CD14-positive monocyte (primary cell): ENCODE data around the gene GRAMD2B. TPM values are rescaled to one million over a fixed set of nuclear protein-coding genes. Genes with fewer than 3 reads are reported as not detected.

ENCODE experiments used
- DNase-seq, 3 donors: peaks; one replicate each; pipeline ENCODE4 v3.0.0-alpha.2; 2011 to 2022
- H2AFZ ChIP-seq: 2 replicates; pipeline ENCODE4 v1.6.0; 2012; ENCODE audit warnings: mild to moderate bottlenecking, low read depth, low read length, inconsistent platforms; ENCODE audit not compliant: insufficient read depth, poor library complexity, severe bottlenecking
- H3K27ac ChIP-seq, 2 donors: 1 replicate in 1 of 2; 2 replicates in 1 of 2; pipeline ENCODE4 v1.5.1; 2012 to 2013; ENCODE audit warnings: low read length in 2 of 2, control low read depth in 1 of 2, inconsistent platforms in 1 of 2, low read depth in 1 of 2, mild to moderate bottlenecking in 1 of 2
- H3K27me3 ChIP-seq, 2 donors: one replicate each; pipeline versions ENCODE4 v1.6.0 to v1.6.1; 2011 to 2013; ENCODE audit warnings: low read length in 2 of 2; ENCODE audit not compliant: control insufficient read depth in 2 of 2, insufficient read depth in 2 of 2
- H3K36me3 ChIP-seq, 2 donors: replicated peaks in 1 of 2; 1 replicate in 1 of 2; 2 replicates in 1 of 2; pipeline versions ENCODE4 v1.5.1 to v1.6.1; 2012 to 2013; ENCODE audit warnings: low read length in 2 of 2, control low read depth in 1 of 2, inconsistent platforms in 1 of 2, mild to moderate bottlenecking in 1 of 2; ENCODE audit not compliant: insufficient read depth in 2 of 2, control insufficient read depth in 1 of 2
- H3K4me1 ChIP-seq, 2 donors: 1 replicate in 1 of 2; 2 replicates in 1 of 2; pipeline versions ENCODE4 v1.5.1 to v1.6.1; 2012 to 2013; ENCODE audit warnings: low read length in 2 of 2, control low read depth in 1 of 2, inconsistent platforms in 1 of 2, mild to moderate bottlenecking in 1 of 2, moderate library complexity in 1 of 2; ENCODE audit not compliant: insufficient read depth in 2 of 2, control insufficient read depth in 1 of 2
- H3K4me2 ChIP-seq: replicated peaks from 2 replicates; pipeline ENCODE3; 2012; ENCODE audit warnings: low read length, moderate library complexity, mild to moderate bottlenecking; ENCODE audit not compliant: poor library complexity, severe bottlenecking; ENCODE audit errors: extremely low read depth
- H3K4me3 ChIP-seq, 3 experiments: fragments of 200-600 bp in 1 of 3; sonication (generic) in 1 of 3; replicated peaks in 1 of 3; 1 replicate in 2 of 3; 2 replicates in 1 of 3; pipeline ENCODE4 v1.5.1; 2011 to 2013; ENCODE audit warnings: low read length in 3 of 3, mild to moderate bottlenecking in 3 of 3, control low read depth in 2 of 3, low read depth in 2 of 3, inconsistent platforms in 1 of 3, moderate library complexity in 1 of 3
- H3K79me2 ChIP-seq: 2 replicates; pipeline ENCODE4 v1.6.0; 2012; ENCODE audit warnings: mild to moderate bottlenecking, control low read depth, inconsistent platforms, low read length, moderate library complexity; ENCODE audit not compliant: insufficient read depth
- H3K9ac ChIP-seq: 2 replicates; pipeline ENCODE4 v1.6.0; 2017; ENCODE audit warnings: low read length, mild to moderate bottlenecking; ENCODE audit not compliant: insufficient read depth, poor library complexity, severe bottlenecking
- H3K9me3 ChIP-seq, 2 donors: replicated peaks in 1 of 2; 1 replicate in 1 of 2; 2 replicates in 1 of 2; pipeline versions ENCODE4 v1.5.1 to v1.6.1; 2012 to 2013; ENCODE audit warnings: low read length in 2 of 2, control low read depth in 1 of 2; ENCODE audit not compliant: control insufficient read depth in 1 of 2, insufficient read depth in 1 of 2
- H4K20me1 ChIP-seq: 2 replicates; pipeline ENCODE4 v1.6.0; 2012; ENCODE audit warnings: mild to moderate bottlenecking, low read length, control low read depth, moderate library complexity; ENCODE audit not compliant: insufficient read depth
- H3K27ac Mint-ChIP-seq, 7 donors: one replicate each; pipeline ENCODE4 v1.8.0; 2020; ENCODE audit warnings: mild to moderate bottlenecking in 7 of 7, mixed read lengths in 7 of 7, moderate library complexity in 6 of 7, inconsistent platforms in 2 of 7
- H3K27me3 Mint-ChIP-seq, 3 donors: one replicate each; pipeline ENCODE4 v1.8.0; 2021 to 2022; ENCODE audit warnings: low read depth in 3 of 3, mild to moderate bottlenecking in 3 of 3, mixed read lengths in 3 of 3, moderate library complexity in 3 of 3, inconsistent platforms in 1 of 3
- H3K36me3 Mint-ChIP-seq, 2 donors: one replicate each; pipeline ENCODE4 v1.8.0; 2020; ENCODE audit warnings: mixed read lengths in 2 of 2, inconsistent platforms in 1 of 2, mild to moderate bottlenecking in 1 of 2
- H3K4me1 Mint-ChIP-seq: one replicate; pipeline ENCODE4 v1.8.0; 2020; ENCODE audit warnings: mild to moderate bottlenecking, mixed read lengths
- H3K4me3 Mint-ChIP-seq, 2 donors: one replicate each; pipeline ENCODE4 v1.8.0; 2020; ENCODE audit warnings: mild to moderate bottlenecking in 2 of 2, mixed read lengths in 2 of 2, moderate library complexity in 1 of 2
- H3K9me3 Mint-ChIP-seq, 7 donors: one replicate each; pipeline ENCODE4 v1.8.0; 2020 to 2022; ENCODE audit warnings: mixed read lengths in 7 of 7, mild to moderate bottlenecking in 6 of 7, moderate library complexity in 6 of 7, inconsistent platforms in 2 of 7
- WGBS: methylation state at CpG from one replicate; pipeline ENCODE4 v1.1.5; 2013; ENCODE audit warnings: missing lambda C conversion rate; ENCODE audit not compliant: insufficient coverage; 5-methylcytosine and 5-hydroxymethylcytosine counted together
- intact Hi-C, 2 donors: fragments of 100-400 bp; cut with micrococcal nuclease; formaldehyde crosslinking; loops; one replicate each; pipeline versions ENCODE4 v1.15.0 to v1.15.1; 2023
- polyA plus RNA-seq, 3 donors: library from polyadenylated mRNA; depleted of rRNA in 1 of 3; unstranded in 2 of 3; stranded (reverse) in 1 of 3; fragments of 300-500 nt in 2 of 3; fragments of >200 nt in 1 of 3; fragmentation: Illumina TruSeq in 2 of 3; gene quantifications; 1 replicate in 2 of 3; 2 replicates in 1 of 3; pipeline ENCODE4 v1.2.3, GENCODE V29; 2012 to 2021
- TF ChIP-seq, protein P1 (sequence below): fragments of 200-600 bp; IDR thresholded peaks from one replicate; pipeline ENCODE4 v1.8.0; 2022; ENCODE audit warnings: antibody characterized with exemption, mild to moderate bottlenecking

Gene GRAMD2B
- polyA plus RNA-seq, 3 donors: 0.79 to 1.2 (median 1.1) TPM

DNA sequence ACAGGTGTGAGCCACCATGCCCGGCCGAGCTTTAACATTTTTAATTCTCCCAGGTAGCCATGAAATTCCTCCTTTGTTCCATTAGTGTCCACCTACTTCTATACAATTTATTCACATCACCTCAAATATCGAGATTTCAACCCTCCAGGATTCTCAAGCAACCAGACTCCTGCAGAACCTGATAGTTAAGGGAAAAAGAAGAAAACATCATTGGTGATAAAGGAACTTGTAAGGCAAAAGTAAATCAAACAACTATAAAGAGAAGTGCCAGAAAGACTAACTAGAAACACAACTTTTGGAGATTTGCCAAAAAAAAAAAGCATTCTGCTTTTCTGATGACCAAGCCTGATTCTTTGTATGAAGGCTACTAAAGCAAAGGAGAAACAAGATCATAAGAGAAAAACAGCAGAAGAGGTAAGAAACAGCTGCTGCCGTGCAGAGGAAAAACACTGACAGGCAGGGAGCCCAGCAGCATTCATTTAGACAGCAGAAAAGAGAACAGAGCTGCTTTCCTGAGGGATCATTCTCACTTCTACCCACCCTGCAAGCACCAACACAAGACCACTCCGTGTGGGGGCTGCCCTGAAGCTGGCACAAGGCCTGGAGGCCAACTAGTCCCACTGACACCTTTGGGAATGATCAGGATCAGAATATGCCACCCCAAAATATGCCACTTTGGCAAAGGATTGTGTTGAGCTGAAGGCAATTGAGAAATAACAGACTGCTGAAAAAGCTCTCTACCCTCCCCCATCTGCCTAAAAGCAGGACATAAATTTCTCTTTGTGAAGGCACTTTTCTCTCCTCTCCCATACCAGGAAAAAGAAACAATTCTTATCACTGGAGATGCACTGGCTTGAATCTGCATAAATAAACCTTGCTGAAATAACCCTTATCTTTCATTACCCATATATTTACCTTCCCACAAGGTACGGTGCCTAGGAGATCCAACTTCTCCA lies 96.7 kb downstream of the GRAMD2B start:
- no peak overlapping the region for H3K27ac Mint-ChIP-seq
- H3K36me3 Mint-ChIP-seq: no peaks in the 10 kb centered on the region

GRCh38 chr5:126520593-126520953 lies 97.4 kb downstream of the GRAMD2B start:
- Mint-ChIP-seq H3K36me3 (no peaks in the 10 kb centered on the region), H3K4me1 (peaks cover 2% of the 10 kb centered on the region), H3K27ac (no peak overlapping the region), H3K9me3 (peaks cover 0 to 2% (median 0%) of the 10 kb centered on the region in 7 donors), H3K4me3 (no peak overlapping the region), H3K27me3 (peaks cover 0 to 5% (median 1%) of the 10 kb centered on the region in 3 donors)
- Histone ChIP-seq H3K9ac (no peak overlapping the region), H2AFZ (no peak overlapping the region), H3K4me3 (no peak overlapping the region), H3K27ac (no peak overlapping the region), H3K36me3 (no peaks in the 10 kb centered on the region), H3K4me1 (peaks cover 2% of the 10 kb centered on the region in 2 donors), H3K4me2 (no peak overlapping the region), H3K27me3 (no peaks in the 10 kb centered on the region), H3K9me3 (no peaks in the 10 kb centered on the region), H3K79me2 (no peaks in the 10 kb centered on the region), H4K20me1 (no peaks in the 10 kb centered on the region)
- no peak for DNase-seq
- TF ChIP-seq, protein P1, sequence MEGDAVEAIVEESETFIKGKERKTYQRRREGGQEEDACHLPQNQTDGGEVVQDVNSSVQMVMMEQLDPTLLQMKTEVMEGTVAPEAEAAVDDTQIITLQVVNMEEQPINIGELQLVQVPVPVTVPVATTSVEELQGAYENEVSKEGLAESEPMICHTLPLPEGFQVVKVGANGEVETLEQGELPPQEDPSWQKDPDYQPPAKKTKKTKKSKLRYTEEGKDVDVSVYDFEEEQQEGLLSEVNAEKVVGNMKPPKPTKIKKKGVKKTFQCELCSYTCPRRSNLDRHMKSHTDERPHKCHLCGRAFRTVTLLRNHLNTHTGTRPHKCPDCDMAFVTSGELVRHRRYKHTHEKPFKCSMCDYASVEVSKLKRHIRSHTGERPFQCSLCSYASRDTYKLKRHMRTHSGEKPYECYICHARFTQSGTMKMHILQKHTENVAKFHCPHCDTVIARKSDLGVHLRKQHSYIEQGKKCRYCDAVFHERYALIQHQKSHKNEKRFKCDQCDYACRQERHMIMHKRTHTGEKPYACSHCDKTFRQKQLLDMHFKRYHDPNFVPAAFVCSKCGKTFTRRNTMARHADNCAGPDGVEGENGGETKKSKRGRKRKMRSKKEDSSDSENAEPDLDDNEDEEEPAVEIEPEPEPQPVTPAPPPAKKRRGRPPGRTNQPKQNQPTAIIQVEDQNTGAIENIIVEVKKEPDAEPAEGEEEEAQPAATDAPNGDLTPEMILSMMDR: no peak
- intact Hi-C loops: no loop called here

More for the DNA sequence above, 96.7 kb downstream of the GRAMD2B start:
- Histone ChIP-seq H3K4me1 (no peaks in the 10 kb centered on the region), H4K20me1 (no peaks in the 10 kb centered on the region), H3K4me3 (no peak overlapping the region), H3K36me3 (no peaks in the 10 kb centered on the region), H3K9ac (peak overlapping the region; percentile 1), H3K9me3 (no peaks in the 10 kb centered on the region), H2AFZ (no peak overlapping the region), H3K4me2 (no peak overlapping the region), H3K27me3 (no peaks in the 10 kb centered on the region), H3K27ac (no peak overlapping the region), H3K79me2 (no peaks in the 10 kb centered on the region)
- Mint-ChIP-seq H3K27me3 (peaks cover 0 to 4% (median 0%) of the 10 kb centered on the region in 3 donors), H3K9me3 (peaks cover 0 to 2% (median 0%) of the 10 kb centered on the region in 7 donors), H3K4me3 (no peak overlapping the region), H3K4me1 (no peaks in the 10 kb centered on the region)
- intact Hi-C loops: no loop called here
- no peak for DNase-seq
- 67% methylated on average over 2 of the region's 6 CpGs for WGBS
- TF ChIP-seq, protein P1: no peak
